A673 (cell line): ENCODE results near the gene ITFG1. TPM values are rescaled to one million over a fixed set of nuclear protein-coding genes. Genes with fewer than 3 reads are reported as not detected.

Experiments used
- BruUV-seq: library from RNA; stranded (reverse); fragments of 400-500 nt; replicated peaks from 2 replicates; lab custom pipeline; 2021; lab: Mats Ljungman, UMichigan
- CTCF ChIA-PET: fragments of 300-600 bp; sonication (Branson Sonifier 250); formaldehyde crosslinking; loops from one replicate; lab custom pipeline; 2022; ENCODE audit warnings: antibody characterized with exemption; lab: Charles Lee
- POLR2A ChIA-PET: fragments of 300-600 bp; sonication (Branson Sonifier 250); formaldehyde crosslinking; loops from one replicate; lab custom pipeline; 2022; ENCODE audit warnings: antibody characterized with exemption; ENCODE audit not compliant: low non-redundant PET; lab: Charles Lee
- DNase-seq: peaks from one replicate; pipeline ENCODE4 v3.0.0-alpha.2; 2015; ENCODE audit warnings: low spot score
- H3K27ac ChIP-seq: fragments of 200-600 bp; sonication (generic); 2 replicates; pipeline ENCODE4 v1.5.1; 2016; ENCODE audit warnings: mixed run types, low read depth, mild to moderate bottlenecking, mixed read lengths, antibody characterized with exemption, low read length; ENCODE audit not compliant: poor library complexity, severe bottlenecking
- H3K27me3 ChIP-seq: fragments of 200-600 bp; sonication (generic); replicated peaks from 2 replicates; pipeline ENCODE4 v1.6.1; 2017; ENCODE audit warnings: mixed run types, low read depth, mild to moderate bottlenecking, mixed read lengths, antibody characterized with exemption, low read length; ENCODE audit not compliant: insufficient read depth, poor library complexity
- H3K36me3 ChIP-seq: fragments of 200-600 bp; sonication (generic); 2 replicates; pipeline ENCODE4 v1.6.1; 2016; ENCODE audit warnings: mixed run types, mild to moderate bottlenecking, mixed read lengths, antibody characterized with exemption, low read length; ENCODE audit not compliant: insufficient read depth, poor library complexity, severe bottlenecking
- H3K4me1 ChIP-seq: fragments of 200-600 bp; sonication (generic); 2 replicates; pipeline ENCODE4 v1.6.1; 2017; ENCODE audit warnings: mixed run types, mild to moderate bottlenecking, mixed read lengths, antibody characterized with exemption, low read length; ENCODE audit not compliant: insufficient read depth, poor library complexity, severe bottlenecking
- H3K4me3 ChIP-seq: fragments of 200-600 bp; sonication (generic); 2 replicates; pipeline ENCODE4 v1.5.1; 2016; ENCODE audit warnings: low read depth, mixed run types, mild to moderate bottlenecking, mixed read lengths, low read length; ENCODE audit not compliant: poor library complexity, severe bottlenecking
- H3K9me3 ChIP-seq: fragments of 200-600 bp; sonication (generic); 2 replicates; pipeline ENCODE4 v1.6.1; 2016; ENCODE audit warnings: mixed run types, low read depth, mild to moderate bottlenecking, mixed read lengths, antibody characterized with exemption, low read length; ENCODE audit not compliant: poor library complexity, severe bottlenecking
- CTCF ChIP-seq: fragments of 300-800, 200-600 bp; sonication (generic); conservative IDR thresholded peaks from 2 replicates; pipeline ENCODE4 v1.5.1; 2017; ENCODE audit warnings: low read depth, mild to moderate bottlenecking, antibody characterized with exemption, low read length, moderate library complexity, mixed read lengths
- EZH2 ChIP-seq: fragments of 200-600 bp; sonication (generic); IDR thresholded peaks from 2 replicates; pipeline ENCODE4 v1.6.1; 2017; ENCODE audit warnings: borderline replicate concordance, low read depth, mild to moderate bottlenecking, mixed read lengths, antibody characterized with exemption, low read length; ENCODE audit not compliant: poor library complexity, severe bottlenecking
- intact Hi-C: fragments of 100-400 bp; cut with micrococcal nuclease; formaldehyde crosslinking; loops from one replicate; pipeline ENCODE4 v1.10.0; 2022; ENCODE audit not compliant: unreplicated experiment
- total RNA-seq: library from RNA; stranded (reverse); gene quantifications from 2 replicates; pipeline ENCODE4 v1.2.3, GENCODE V29; 2021

ITFG1 gene
- total RNA-seq, 1 experiment from 2014 or later = 40.1 TPM

- BruUV-seq = no TSS peak
- no peak for TF ChIP-seq EZH2
- Histone ChIP-seq H3K36me3 (no peaks in the 10 kb centered on the region), H3K27ac (no peak overlapping the region), H3K27me3 (no peaks in the 10 kb centered on the region), H3K4me1 (no peaks in the 10 kb centered on the region), H3K4me3 (no peak overlapping the region), H3K9me3 (no peaks in the 10 kb centered on the region)
- CTCF ChIA-PET = no interaction called here
- no peak for DNase-seq
- intact Hi-C loops = no loop called here
- POLR2A ChIA-PET = no interaction called here
Observed at GRCh38 chr16:47387026-47387734, 73.7 kb downstream of the ITFG1 start.

GRCh38 chr16:47386201-47386718 is 74.6 kb downstream of the ITFG1 start:
- DNase-seq = no peak
- no peaks in the 10 kb centered on the region for H3K9me3 ChIP-seq
- no TSS peak for BruUV-seq
- ChIA-PET POLR2A (no interaction called here), CTCF (no interaction called here)
- H3K27me3 ChIP-seq = no peaks in the 10 kb centered on the region
- TF ChIP-seq EZH2 = no peak
- TF ChIP-seq CTCF = no peak
- H3K4me1 ChIP-seq = no peaks in the 10 kb centered on the region
- H3K27ac ChIP-seq = no peak overlapping the region
- intact Hi-C loops = no loop called here
- no peak overlapping the region for H3K4me3 ChIP-seq
- no peaks in the 10 kb centered on the region for H3K36me3 ChIP-seq

- H3K36me3 ChIP-seq = no peaks in the 10 kb centered on the region
- ChIA-PET CTCF (no interaction called here), POLR2A (no interaction called here)
- H3K27ac ChIP-seq = no peak overlapping the region
- intact Hi-C loops = no loop called here
- H3K4me1 ChIP-seq = no peaks in the 10 kb centered on the region
- H3K27me3 ChIP-seq = no peaks in the 10 kb centered on the region
- no peaks in the 10 kb centered on the region for H3K9me3 ChIP-seq
- TF ChIP-seq EZH2 = no peak
- H3K4me3 ChIP-seq = no peak overlapping the region
- no TSS peak for BruUV-seq
- DNase-seq = no peak
Observed at GRCh38 chr16:47382362-47382761, 78.5 kb downstream of the ITFG1 start.

GRCh38 chr16:47377154-47377553 is 83.7 kb downstream of the ITFG1 start:
- CTCF ChIA-PET = no interaction called here
- Histone ChIP-seq H3K27ac (no peak overlapping the region), H3K4me1 (peaks cover 18% of the 10 kb centered on the region), H3K4me3 (no peak overlapping the region), H3K27me3 (no peaks in the 10 kb centered on the region), H3K36me3 (no peaks in the 10 kb centered on the region), H3K9me3 (no peaks in the 10 kb centered on the region)
- no peak for DNase-seq
- intact Hi-C loops = no loop called here
- no TSS peak for BruUV-seq
- no peak for TF ChIP-seq EZH2
- no peak for TF ChIP-seq CTCF
- POLR2A ChIA-PET = no interaction called here
